HS-27A (cell line): ENCODE results near the gene ICE1.
"Not testable (repeated sequence)": the region's sequence is repeated elsewhere in the genome, so short reads cannot be mapped to it uniquely, and the experiment has no call there.

Source experiments
- DNase-seq: peaks from one replicate; pipeline ENCODE4 v3.0.0-alpha.2; 2012; ENCODE audit warnings: low read depth, missing footprints

The ICE1 gene

DNA sequence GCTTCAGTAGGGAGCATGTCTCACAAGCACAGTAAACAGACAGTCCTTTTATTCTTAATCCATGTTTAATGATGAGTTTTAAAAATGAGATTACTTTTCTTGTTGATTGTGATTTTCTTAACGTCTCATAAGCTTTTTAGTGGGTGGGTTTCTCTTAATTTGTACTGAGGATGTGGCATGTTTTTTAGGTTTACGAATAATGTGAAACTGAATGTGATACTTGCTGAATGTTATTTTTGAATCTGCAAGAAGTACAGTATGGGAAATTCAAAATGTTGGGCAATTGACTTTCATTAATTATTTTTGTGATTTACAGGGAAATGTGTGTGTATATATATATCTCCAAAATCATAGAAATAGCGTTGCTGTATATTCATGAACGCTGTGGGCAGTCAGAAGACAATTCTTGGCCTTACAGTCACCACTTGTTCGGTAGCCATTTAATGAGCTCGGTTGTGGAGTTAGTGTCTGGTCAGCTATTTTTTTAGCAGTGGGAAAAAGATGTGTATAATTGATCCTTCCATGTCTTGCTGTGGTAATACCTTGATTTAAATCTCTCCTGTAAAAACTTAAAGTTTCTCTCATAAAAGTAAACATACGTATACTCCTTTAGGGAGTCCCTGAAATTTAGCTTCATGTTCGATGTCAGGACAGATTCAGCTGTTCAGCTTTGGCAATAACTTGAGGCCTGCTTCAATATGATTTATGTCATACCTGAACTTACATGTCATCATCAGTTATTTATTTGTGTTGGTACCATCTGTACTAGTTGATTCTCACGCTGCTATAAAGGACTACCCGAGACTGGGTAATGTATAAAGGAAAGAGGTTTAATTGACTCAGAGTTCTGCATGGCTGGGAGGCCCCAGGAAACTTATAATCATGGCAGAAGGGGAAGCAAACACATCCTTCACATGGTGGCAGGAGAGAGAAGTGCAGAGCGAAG, 15.0 kb downstream of the ICE1 start:
- DNase-seq, result no peak

DNA sequence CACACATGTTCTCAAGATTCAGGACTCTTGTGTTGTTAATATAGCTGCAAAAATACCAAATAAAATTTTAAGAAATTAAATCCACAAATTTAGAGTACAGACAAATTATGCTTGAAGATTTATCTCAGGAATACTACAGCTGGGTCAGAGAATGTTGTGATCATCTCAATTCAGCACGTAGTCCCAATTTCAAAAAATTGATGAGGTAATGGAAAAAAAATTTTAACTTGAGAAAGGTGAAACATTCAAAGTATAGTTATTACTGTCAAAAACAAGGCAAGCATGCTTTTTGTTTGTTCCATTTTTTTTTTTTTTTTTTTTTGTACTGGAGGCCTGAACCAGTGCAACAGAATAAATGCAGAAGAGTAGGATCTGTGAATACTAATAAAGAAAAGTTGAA, 29.4 kb downstream of the ICE1 start:
- DNase-seq, result no peak

- no peak for DNase-seq
Observed at GRCh38 chr5:5453131-5453530, 30.7 kb downstream of the ICE1 start.

GRCh38 chr5:5454391-5454790, 31.9 kb downstream of the ICE1 start:
- no peak for DNase-seq

GRCh38 chr5:5456858-5457257, 34.4 kb downstream of the ICE1 start:
- no peak for DNase-seq

- no peak for DNase-seq
Observed at GRCh38 chr5:5460311-5460710, 37.8 kb downstream of the ICE1 start.

- DNase-seq, result no peak
Observed at GRCh38 chr5:5461012-5461411, 38.5 kb downstream of the ICE1 start.

DNA sequence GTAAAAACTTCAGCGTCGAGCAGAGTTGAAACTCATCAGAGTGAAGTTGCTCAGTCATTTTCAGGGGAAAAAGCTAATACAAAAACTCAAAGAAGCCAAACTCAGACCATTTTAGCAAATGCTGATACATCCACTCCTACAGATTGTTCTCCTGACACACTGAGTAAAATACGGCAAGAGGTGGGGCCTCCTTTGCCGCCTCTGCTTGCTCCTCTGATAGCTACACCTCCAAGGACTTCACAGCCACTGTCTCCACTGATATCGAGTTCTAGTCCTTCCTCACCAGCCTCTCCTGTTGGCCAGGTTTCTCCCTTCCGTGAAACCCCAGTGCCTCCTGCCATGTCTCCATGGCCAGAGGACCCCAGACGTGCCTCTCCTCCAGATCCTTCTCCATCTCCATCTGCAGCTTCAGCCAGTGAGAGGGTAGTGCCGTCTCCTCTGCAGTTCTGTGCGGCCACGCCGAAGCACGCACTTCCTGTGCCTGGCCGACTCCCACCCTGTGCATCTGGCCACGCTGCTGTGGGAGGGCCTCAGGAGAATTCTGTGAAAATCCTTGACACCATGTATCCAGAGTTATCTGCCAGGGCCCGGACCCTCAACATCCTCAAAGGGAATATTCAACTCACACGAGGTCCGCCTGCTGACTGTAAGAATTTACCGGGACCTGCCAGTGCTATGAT, 41.7 kb downstream of the ICE1 start:
- no peak for DNase-seq

GRCh38 chr5:5466227-5466626, 43.8 kb downstream of the ICE1 start:
- DNase-seq, result no peak

- no peak for DNase-seq
Observed at GRCh38 chr5:5467737-5468136, 45.3 kb downstream of the ICE1 start.

DNA sequence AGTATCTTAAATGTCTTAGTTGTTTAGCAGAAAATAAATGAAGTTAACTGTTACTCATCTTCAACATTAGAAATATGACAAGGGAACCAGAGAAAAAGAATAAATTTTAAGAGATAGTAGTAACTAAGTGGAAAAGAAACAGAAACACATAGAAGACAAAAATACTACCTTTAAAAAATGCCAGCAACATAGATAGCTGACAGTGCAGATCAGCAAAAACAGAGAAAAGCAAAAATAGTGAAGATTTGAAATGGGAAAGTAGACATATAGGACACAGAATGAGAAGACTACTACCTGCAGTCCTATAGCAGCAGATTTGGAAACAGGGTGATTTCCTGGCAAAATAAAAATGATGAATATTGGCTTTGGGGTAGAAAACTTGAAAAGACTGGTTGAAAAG, 48.5 kb downstream of the ICE1 start:
- DNase-seq, result no peak

- no peak for DNase-seq
Observed at GRCh38 chr5:5473226-5473625, 50.7 kb downstream of the ICE1 start.

DNA sequence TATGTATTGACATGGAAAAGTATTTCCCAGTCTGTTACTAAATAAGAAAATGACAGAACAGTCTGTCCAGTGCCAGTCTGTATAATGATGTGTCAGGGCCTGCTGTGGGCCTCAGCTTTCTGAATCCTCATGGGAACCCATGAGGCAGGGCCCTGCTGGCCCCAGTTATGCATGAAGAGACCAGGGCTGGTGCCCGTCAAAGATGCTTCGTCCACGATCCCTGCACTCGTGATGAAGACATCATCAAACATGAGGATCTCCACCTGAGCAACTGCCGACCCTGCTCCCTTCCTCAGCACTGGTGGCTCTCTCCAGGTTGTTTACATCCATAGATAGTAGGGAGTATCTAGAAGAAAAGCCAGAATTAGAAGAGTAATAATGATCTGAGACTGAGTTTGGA, 52.5 kb downstream of the ICE1 start:
- DNase-seq, result no peak

DNA sequence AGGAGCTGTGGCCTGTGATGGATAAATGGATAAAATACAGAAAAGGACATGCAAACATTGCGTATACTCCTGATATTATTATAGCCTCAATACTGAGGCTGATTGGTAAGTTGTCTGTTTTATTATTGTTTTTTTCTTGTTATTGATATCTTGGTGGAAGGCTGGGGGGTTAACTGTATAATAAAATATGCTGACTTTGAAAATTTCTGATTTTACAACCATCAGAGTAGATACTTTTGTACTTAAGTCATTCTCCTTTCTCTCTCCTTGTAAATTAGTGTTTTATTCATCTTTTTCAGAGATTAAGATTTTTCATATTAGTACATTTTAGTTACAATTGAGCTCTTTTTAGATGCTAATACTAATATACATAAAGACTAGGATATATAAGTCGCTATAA, 53.5 kb downstream of the ICE1 start:
- no peak for DNase-seq

DNA sequence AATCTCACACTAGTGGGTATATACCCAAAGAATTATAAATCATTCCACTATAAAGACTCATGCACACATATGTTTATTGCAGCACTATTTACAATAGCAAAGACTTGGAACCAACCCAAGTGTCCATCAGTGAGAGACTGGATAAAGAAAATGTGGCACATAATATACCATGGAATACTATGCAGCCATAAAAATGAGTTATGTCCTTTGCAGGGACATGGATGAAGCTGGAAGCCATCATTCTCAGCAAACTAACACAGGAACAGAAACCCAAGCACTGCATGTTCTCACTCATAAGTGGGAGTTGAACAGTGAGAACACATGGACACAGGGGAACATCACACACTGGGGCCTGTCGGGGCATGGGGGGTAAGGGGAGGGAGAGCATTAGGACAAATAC, 57.1 kb downstream of the ICE1 start:
- DNase-seq, result not testable (repeated sequence)

DNA sequence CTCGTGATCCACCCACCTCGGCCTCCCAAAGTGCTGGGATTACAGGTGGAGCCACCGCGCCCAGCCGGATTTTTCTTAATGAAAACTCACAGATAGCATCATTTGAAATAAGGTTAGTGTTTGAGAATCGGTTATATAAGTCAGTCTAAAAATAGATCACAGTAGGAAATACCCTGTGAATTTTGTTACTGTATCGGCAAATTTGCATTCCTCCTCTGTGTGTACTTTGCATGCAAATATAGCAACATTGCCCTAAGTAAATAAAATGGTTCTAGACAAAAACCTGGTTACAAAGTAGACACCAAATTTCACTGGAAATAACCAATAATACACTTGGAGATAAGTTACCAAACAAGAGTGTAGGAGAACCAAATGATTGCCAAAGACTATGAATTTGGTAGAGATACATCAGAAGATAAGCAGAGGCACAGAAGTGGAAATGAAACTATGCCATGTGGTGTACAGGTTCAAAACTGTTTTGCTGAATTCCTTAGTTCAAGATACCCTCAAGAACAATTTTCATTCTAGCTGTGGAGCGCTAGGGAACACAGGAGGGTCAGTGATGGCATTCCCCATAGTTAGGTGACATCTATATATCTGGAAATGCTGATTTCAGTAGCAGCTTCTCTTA, 58.1 kb downstream of the ICE1 start:
- no peak for DNase-seq

DNA sequence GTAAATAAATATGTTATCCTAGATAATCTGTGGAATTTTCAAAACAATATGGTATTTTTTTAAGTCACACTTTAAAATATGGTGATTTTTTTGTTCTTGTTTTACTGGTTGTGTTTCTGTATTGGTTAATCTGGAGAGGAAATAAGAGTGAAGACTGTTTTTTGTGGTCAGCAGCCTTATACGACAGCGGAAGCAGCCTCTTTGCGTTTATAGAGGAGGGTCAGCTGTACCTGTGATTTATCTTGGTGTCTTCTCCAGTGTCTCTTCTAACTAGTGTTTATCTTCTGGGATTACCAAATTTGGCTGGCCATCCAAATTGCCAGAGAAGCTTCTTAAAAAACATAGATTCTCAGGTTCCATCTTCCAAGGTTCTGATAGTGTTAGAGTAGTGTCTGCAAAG, 58.7 kb downstream of the ICE1 start:
- DNase-seq, result no peak

DNA sequence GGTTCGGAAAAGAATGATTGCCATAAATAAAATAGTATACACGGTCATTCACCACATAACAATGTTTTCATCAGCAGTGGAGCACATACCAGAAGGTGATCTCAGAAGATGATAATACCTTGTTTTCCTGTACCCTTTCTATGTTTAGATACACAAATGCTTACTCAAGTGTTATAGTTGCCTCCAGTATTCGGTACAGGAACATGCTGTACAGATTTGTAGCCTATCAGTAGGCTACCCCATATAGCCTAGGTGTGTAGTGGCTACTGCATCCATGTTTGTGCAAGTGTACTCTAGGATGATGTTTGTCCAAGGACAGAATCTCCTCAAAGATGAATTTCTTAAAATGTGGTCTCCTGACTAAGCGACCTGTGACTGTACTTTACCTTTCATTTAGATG, 59.2 kb downstream of the ICE1 start:
- no peak for DNase-seq

DNA sequence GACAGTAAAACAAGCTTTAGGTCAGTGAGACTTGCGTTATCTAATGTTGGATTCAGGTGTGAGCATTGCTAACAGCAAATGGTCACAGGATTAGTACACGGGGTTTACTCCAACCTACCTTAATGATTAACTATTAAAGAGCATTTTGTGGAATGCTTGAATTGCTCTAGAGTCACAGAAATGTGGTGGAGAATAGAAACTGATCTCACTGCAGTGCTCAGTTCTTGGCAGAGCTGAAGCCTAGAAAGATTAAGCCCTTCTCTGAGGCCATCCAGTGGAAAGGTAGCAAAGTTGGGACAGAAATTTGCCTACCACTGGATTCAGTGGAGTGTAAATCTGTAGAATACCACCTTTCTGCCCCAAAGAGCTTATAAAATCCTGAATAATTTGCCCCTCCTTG, 60.9 kb downstream of the ICE1 start:
- no peak for DNase-seq

GRCh38 chr5:5483880-5484598, 61.6 kb downstream of the ICE1 start:
- no peak for DNase-seq

GRCh38 chr5:5486122-5486521, 63.6 kb downstream of the ICE1 start:
- DNase-seq, result no peak

- no peak for DNase-seq
Observed at GRCh38 chr5:5487585-5488360, 65.3 kb downstream of the ICE1 start.
